ENCODE results near the gene USH2A. TPM values are rescaled to one million over a fixed set of nuclear protein-coding genes. Genes with fewer than 3 reads are reported as not detected.

The USH2A gene
- total RNA-seq, 6 experiments from 2014 or later: 0.19 to 1.8 (median 0.81) TPM

- intact Hi-C loops (cut with DNase I): no loop called here
- Histone ChIP-seq H3K9me3 (no peaks in the 10 kb centered on the region), H3K4me1 (peaks cover 0 to 45% (median 17%) of the 10 kb centered on the region in 4 donors), H3K4me3 (no peak overlapping the region), H3K27ac (no peak overlapping the region), H3K36me3 (peaks cover 0 to 13% (median 4%) of the 10 kb centered on the region in 4 donors), H3K27me3 (no peaks in the 10 kb centered on the region)
- WGBS (ENCODE audit: insufficient coverage, low coverage, low lambda C conversion rate, missing lambda C conversion rate): 64% methylated on average over 4 of the region's 4 CpGs
- TF ChIP-seq POLR2A (IDR thresholded peaks at IDR 0.05) (no peak), CTCF (IDR thresholded peaks at IDR 0.05) (no peak)
- DNase-seq (no peak), ATAC-seq (peak in 1 of 4 donors; percentile 13)
These were observed 814.6 kb downstream of the USH2A start for GRCh38 chr1:215608646-215609045.

- peaks cover 0 to 12% (median 4%) of the 10 kb centered on the region in 4 donors for H3K36me3 ChIP-seq
- WGBS (ENCODE audit: insufficient coverage, low coverage, low lambda C conversion rate, missing lambda C conversion rate): 6% methylated on average over 1 of the region's 1 CpG
- TF ChIP-seq POLR2A (IDR thresholded peaks at IDR 0.05): no peak
- no peak for TF ChIP-seq CTCF (IDR thresholded peaks at IDR 0.05)
- H3K4me1 ChIP-seq: peaks cover 0 to 45% (median 17%) of the 10 kb centered on the region in 4 donors
- peak; percentile 17 to 67 (median 56) for ATAC-seq
- peak overlapping the region in 2 of 3 donors; percentile 20 to 25 for H3K27ac ChIP-seq
- H3K4me3 ChIP-seq: no peak overlapping the region
- no peak for DNase-seq
- no peaks in the 10 kb centered on the region for H3K27me3 ChIP-seq
- intact Hi-C loops (cut with DNase I): no loop called here
- no peaks in the 10 kb centered on the region for H3K9me3 ChIP-seq
These were observed 815.8 kb downstream of the USH2A start for GRCh38 chr1:215607412-215607811.

GRCh38 chr1:215606564-215607168 lies 816.6 kb downstream of the USH2A start:
- ATAC-seq: peak; percentile 40 to 68 (median 58)
- intact Hi-C loops (cut with DNase I): no loop called here
- no peak for DNase-seq
- Histone ChIP-seq H3K4me3 (no peak overlapping the region), H3K27me3 (no peaks in the 10 kb centered on the region), H3K9me3 (no peaks in the 10 kb centered on the region), H3K4me1 (peaks cover 0 to 45% (median 17%) of the 10 kb centered on the region in 4 donors), H3K36me3 (peaks cover 0 to 5% (median under 1%) of the 10 kb centered on the region in 4 donors), H3K27ac (peak overlapping the region in 2 of 3 donors; percentile 20 to 25)
- WGBS (ENCODE audit: insufficient coverage, low coverage, low lambda C conversion rate, missing lambda C conversion rate): 26% methylated on average over 2 of the region's 2 CpGs
- peak; percentile 34 to 56 (median 47) for TF ChIP-seq CTCF (IDR thresholded peaks at IDR 0.05)
- no peak for TF ChIP-seq POLR2A (IDR thresholded peaks at IDR 0.05)

GRCh38 chr1:215606036-215606435 lies 817.2 kb downstream of the USH2A start:
- Histone ChIP-seq H3K27ac (peak overlapping the region in 1 of 3 donors; percentile 20), H3K4me3 (no peak overlapping the region), H3K36me3 (peaks cover 0 to 4% (median 0%) of the 10 kb centered on the region in 4 donors), H3K4me1 (peaks cover 0 to 48% (median 17%) of the 10 kb centered on the region in 4 donors), H3K9me3 (no peaks in the 10 kb centered on the region), H3K27me3 (no peaks in the 10 kb centered on the region)
- TF ChIP-seq POLR2A (IDR thresholded peaks at IDR 0.05) (no peak), CTCF (IDR thresholded peaks at IDR 0.05) (no peak)
- intact Hi-C loops (cut with DNase I): no loop called here
- 11% methylated on average over 3 of the region's 3 CpGs for WGBS (ENCODE audit: insufficient coverage, low coverage, low lambda C conversion rate, missing lambda C conversion rate)
- ATAC-seq (no peak), DNase-seq (no peak)
